HFF-Myc (cell line): ENCODE measurements around the gene PMM2.
"Not testable (repeated sequence)": the region's sequence is repeated elsewhere in the genome, so short reads cannot be mapped to it uniquely, and the experiment has no call there.

Experiments
- DNase-seq: peaks from one replicate; pipeline ENCODE4 v3.0.0-alpha.2; 2011; ENCODE audit warnings: low read depth; ENCODE audit errors: extremely low read depth
- H3K4me3 ChIP-seq: replicated peaks from 2 replicates; pipeline ENCODE4 v1.5.1; 2011; ENCODE audit warnings: low read depth, mild to moderate bottlenecking, control low read depth, low read length
- TF ChIP-seq, protein P1 (sequence below): IDR thresholded peaks from 2 replicates; pipeline ENCODE4 v1.5.1; 2012; ENCODE audit warnings: mild to moderate bottlenecking, low read depth, low read length, control low read depth; ENCODE audit errors: missing control alignments

PMM2 gene

GRCh38 chr16:8874388-8874787 lies 76.7 kb downstream of the PMM2 start:
- TF ChIP-seq, protein P1, sequence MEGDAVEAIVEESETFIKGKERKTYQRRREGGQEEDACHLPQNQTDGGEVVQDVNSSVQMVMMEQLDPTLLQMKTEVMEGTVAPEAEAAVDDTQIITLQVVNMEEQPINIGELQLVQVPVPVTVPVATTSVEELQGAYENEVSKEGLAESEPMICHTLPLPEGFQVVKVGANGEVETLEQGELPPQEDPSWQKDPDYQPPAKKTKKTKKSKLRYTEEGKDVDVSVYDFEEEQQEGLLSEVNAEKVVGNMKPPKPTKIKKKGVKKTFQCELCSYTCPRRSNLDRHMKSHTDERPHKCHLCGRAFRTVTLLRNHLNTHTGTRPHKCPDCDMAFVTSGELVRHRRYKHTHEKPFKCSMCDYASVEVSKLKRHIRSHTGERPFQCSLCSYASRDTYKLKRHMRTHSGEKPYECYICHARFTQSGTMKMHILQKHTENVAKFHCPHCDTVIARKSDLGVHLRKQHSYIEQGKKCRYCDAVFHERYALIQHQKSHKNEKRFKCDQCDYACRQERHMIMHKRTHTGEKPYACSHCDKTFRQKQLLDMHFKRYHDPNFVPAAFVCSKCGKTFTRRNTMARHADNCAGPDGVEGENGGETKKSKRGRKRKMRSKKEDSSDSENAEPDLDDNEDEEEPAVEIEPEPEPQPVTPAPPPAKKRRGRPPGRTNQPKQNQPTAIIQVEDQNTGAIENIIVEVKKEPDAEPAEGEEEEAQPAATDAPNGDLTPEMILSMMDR, result no peak
- DNase-seq, result no peak
- H3K4me3 ChIP-seq, result no peak overlapping the region

- not testable (repeated sequence) for H3K4me3 ChIP-seq, DNase-seq
Observed at GRCh38 chr16:8875317-8875716, 77.7 kb downstream of the PMM2 start.

GRCh38 chr16:8877894-8878522 lies 80.4 kb downstream of the PMM2 start:
- no peak for DNase-seq
- TF ChIP-seq, protein P1, result no peak
- no peak overlapping the region for H3K4me3 ChIP-seq

GRCh38 chr16:8878523-8878911 lies 80.9 kb downstream of the PMM2 start:
- DNase-seq, result no peak
- H3K4me3 ChIP-seq, result no peak overlapping the region
- TF ChIP-seq, protein P1, result no peak

DNA sequence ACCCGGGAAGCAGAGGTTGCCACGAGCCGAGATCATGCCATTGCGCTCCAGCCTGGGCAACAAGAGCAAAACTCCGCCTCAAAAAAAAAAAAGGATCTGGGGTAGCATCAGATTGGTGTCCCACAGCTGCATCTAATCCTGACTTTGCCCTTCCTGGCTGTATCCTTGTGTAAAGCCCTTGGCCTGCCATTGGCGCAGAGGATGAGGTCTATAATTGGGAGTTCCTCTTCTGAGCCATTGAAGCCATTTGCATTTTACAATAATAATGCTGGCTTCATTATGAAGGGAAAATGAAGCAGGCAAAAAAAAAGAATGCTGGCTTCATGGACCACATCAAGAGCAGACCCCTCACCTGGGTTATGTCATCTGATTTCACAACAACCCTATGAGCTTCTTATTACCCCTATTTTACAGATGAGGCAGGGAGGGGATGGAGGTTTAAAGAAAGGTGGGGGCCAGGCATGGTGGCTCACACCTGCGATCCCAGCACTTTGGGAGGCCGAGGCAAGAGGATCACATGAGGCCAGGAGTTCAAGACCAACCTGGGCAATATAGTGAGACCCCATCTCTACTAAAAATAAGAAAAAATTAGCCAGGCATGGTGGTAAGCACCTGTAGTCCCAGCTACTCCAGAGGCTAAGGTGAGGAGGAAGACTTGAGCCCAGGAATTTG lies 83.3 kb downstream of the PMM2 start:
- no peak for DNase-seq
- no peak overlapping the region for H3K4me3 ChIP-seq
- TF ChIP-seq, protein P1, result no peak

- H3K4me3 ChIP-seq, result no peak within 1 kb of the TSS
- no peak for DNase-seq
- TF ChIP-seq, protein P1, result no peak
Observed at GRCh38 chr16:8882041-8882617, 84.5 kb downstream of the PMM2 start, which contains the start of gene LITAFD. TSS of gene LITAFD (plus strand) at chr16:8882351. CDS start at chr16:8884356, 2,005 bp downstream.

DNA sequence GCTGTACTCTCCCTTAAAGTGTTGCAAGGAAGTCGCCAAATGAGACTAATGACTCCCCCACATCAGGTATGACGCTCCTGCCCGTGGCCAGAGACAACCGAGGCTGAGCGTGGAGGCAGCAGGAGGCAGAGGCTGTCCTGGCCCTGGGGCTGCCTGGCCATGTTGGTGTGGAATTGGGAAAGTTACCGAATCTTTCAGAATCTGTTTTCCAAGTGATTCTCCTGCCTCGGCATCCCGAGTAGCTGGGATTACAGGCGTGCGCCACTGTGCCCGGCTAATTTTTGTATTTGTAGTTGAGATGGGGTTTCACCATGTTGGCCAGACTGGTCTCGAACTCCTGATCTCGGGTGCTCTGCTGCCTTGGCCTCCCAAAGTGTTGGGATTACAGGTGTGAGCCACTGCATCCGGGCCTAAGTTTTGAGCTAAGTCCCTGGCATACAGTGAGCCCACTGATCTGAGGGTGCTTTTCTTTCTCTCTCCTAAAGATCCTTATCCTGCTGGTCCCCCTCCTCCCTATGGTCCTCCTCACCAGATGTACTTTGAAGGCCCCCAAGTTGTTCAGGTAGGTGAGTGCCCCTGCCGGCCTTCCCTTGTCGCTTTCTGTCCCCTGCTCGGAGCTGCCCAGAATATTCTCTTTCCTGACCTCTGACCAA lies 85.2 kb downstream of the PMM2 start:
- no peak for DNase-seq
- TF ChIP-seq, protein P1, result no peak
- H3K4me3 ChIP-seq, result no peak overlapping the region
